WTC11 (cell line): ENCODE results near the gene EXD3. TPM values are rescaled to one million over a fixed set of nuclear protein-coding genes. Genes with fewer than 3 reads are reported as not detected.

Source experiments
- ATAC-seq: fragments of 200-7000 bp; cut with Tn5 transposase; 2 replicates; pipeline ENCODE4 v1.10.0; 2021; ENCODE audit warnings: mild to moderate bottlenecking, moderate library complexity
- CTCF ChIA-PET: fragments of 300-600 bp; sonication (Branson Sonifier 250); formaldehyde crosslinking; loops from one replicate; lab custom pipeline; 2021; ENCODE audit warnings: antibody characterized with exemption; lab: Charles Lee
- POLR2A ChIA-PET: fragments of 350-600 bp; sonication (Branson Sonifier 250); formaldehyde crosslinking; loops from one replicate; lab custom pipeline; 2021; ENCODE audit warnings: antibody characterized with exemption; lab: Charles Lee
- DNase-seq: peaks from one replicate; pipeline ENCODE4 v3.0.0; 2021; ENCODE audit warnings: low spot score
- H3K27ac Mint-ChIP-seq: 2 replicates; pipeline ENCODE4 v1.8.0; 2021; ENCODE audit warnings: mixed read lengths
- H3K27me3 Mint-ChIP-seq: 2 replicates; pipeline ENCODE4 v1.8.0; 2021; ENCODE audit warnings: low read depth, mild to moderate bottlenecking, moderate library complexity, mixed read lengths
- H3K36me3 Mint-ChIP-seq: 2 replicates; pipeline ENCODE4 v1.8.0; 2021; ENCODE audit warnings: mixed read lengths
- H3K4me1 Mint-ChIP-seq: 2 replicates; pipeline ENCODE4 v1.8.0; 2022; ENCODE audit warnings: mixed read lengths
- H3K4me3 Mint-ChIP-seq: 2 replicates; pipeline ENCODE4 v1.8.0; 2021; ENCODE audit warnings: mild to moderate bottlenecking, moderate library complexity, mixed read lengths
- H3K9me3 Mint-ChIP-seq: 2 replicates; pipeline ENCODE4 v1.8.0; 2021; ENCODE audit warnings: mixed read lengths
- CBFB ChIP-seq: sonication (generic); formaldehyde crosslinking; IDR thresholded peaks from 2 replicates; pipeline ENCODE4 v1.8.1; 2022; ENCODE audit warnings: mild to moderate bottlenecking, low read depth, missing genetic modification reagents
- ETV6 ChIP-seq: sonication (generic); formaldehyde crosslinking; IDR thresholded peaks from 2 replicates; pipeline ENCODE4 v1.8.1; 2022; ENCODE audit warnings: mild to moderate bottlenecking, missing genetic modification reagents
- FOXJ3 ChIP-seq: sonication (generic); formaldehyde crosslinking; IDR thresholded peaks from 2 replicates; pipeline ENCODE4 v1.9.0; 2021; ENCODE audit warnings: missing genetic modification reagents, mild to moderate bottlenecking, borderline replicate concordance
- MYBL2 ChIP-seq: sonication (generic); formaldehyde crosslinking; IDR thresholded peaks from 2 replicates; pipeline ENCODE4 v1.8.1; 2023; ENCODE audit warnings: mild to moderate bottlenecking, moderate library complexity, missing genetic modification reagents
- USF1 ChIP-seq: sonication (generic); formaldehyde crosslinking; IDR thresholded peaks from 2 replicates; pipeline ENCODE4 v1.8.0; 2022; ENCODE audit warnings: mild to moderate bottlenecking, missing genetic modification reagents
- ZNF423 ChIP-seq: fragments of 250-450 bp; sonication (Bioruptor Pico); IDR thresholded peaks from 2 replicates; pipeline ENCODE4 v2.1.2; 2022; ENCODE audit warnings: mild to moderate bottlenecking, moderate library complexity
- total RNA-seq: library from RNA; stranded (reverse); gene quantifications from 3 replicates; pipeline ENCODE4 v1.2.3, GENCODE V29; 2021
- TF ChIP-seq, protein P1 (sequence below): sonication (generic); formaldehyde crosslinking; IDR thresholded peaks from 2 replicates; pipeline ENCODE4 v1.8.1; 2022; ENCODE audit warnings: mild to moderate bottlenecking, moderate library complexity, missing genetic modification reagents
- TF ChIP-seq, protein P2 (sequence below): sonication (generic); formaldehyde crosslinking; IDR thresholded peaks from 2 replicates; pipeline ENCODE4 v1.8.0; 2022; ENCODE audit warnings: mild to moderate bottlenecking, missing genetic modification reagents
- TF ChIP-seq, protein P3 (sequence below): sonication (generic); formaldehyde crosslinking; IDR thresholded peaks from 2 replicates; pipeline ENCODE4 v1.8.1; 2023; ENCODE audit warnings: mild to moderate bottlenecking, missing genetic modification reagents
- TF ChIP-seq, protein P4 (sequence below): sonication (generic); formaldehyde crosslinking; IDR thresholded peaks from 2 replicates; pipeline ENCODE4 v1.8.1; 2022; ENCODE audit warnings: low read depth, mild to moderate bottlenecking, moderate library complexity, missing genetic modification reagents, borderline replicate concordance
- TF ChIP-seq, protein P5 (sequence below): fragments of 250-450 bp; sonication (Bioruptor Pico); IDR thresholded peaks from 2 replicates; pipeline ENCODE4 v1.8.0; 2021; ENCODE audit warnings: mild to moderate bottlenecking

EXD3 gene
- total RNA-seq, 1 experiment from 2014 or later = 21.2 TPM

DNA sequence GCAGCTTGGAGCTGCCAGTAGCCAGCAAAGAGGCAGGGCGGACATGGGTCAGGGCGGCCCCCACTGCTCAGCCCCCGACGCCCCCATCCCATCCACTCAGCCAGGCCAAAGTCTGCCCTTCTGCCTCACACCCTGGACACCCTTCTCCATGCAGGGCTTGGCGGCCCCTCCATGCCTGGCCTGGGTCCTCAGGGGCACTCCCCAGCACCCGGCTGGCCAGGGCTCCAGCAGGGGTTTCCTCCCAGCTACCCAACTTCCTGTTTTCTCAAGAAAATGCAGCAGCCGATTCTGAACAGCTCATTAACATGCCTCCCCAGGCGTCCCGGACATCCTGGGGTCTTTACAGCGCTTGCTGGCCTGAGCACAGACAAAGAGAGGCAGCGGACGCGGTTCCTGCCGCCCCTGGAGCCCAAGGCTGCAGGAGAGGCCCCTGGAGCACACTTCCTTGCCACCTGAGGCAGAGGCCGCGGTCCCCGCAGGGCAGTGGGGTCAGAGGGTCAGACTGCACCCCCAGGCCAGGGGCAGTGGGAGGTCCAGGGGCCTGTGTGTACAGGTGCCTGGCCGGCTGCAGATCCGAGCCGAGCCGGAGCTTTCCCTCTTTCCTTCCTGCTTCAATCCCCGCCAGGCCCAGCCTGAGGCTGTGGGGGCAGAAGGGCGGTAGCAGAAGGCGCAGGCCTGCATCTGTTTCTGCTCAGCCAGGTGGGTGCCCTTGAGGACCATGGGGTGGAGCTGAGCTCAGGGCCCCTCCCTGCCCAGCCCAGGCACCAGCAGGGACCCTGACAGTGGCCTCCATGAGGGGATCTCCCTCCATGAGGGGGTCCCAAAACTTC lies 102.2 kb downstream of the EXD3 start:
- H3K36me3 Mint-ChIP-seq = no peaks in the 10 kb centered on the region
- H3K27ac Mint-ChIP-seq = no peak overlapping the region
- ChIA-PET CTCF (interaction anchor here (1.3 to 6.6 kb wide), 5 partner anchors 17 to 102 kb away, joined by 5 to 172 read pairs (median 7); partner anchors contain the start of genes EXD3, NOXA1 and NRARP), POLR2A (interaction anchor here (1.0 to 1.7 kb wide), 2 partner anchors 13 to 134 kb away, joined by 3 to 6 read pairs; no protein-coding TSS in a partner anchor)
- no peak for TF ChIP-seq USF1 (CRISPR knock-in tag)
- 0 out of 2 replicates have a peak, but pooled peaks have one; percentile 33 for TF ChIP-seq ETV6 (CRISPR knock-in tag)
- 0 out of 2 replicates have a peak, but pooled peaks have one; percentile 37 for TF ChIP-seq MYBL2
- TF ChIP-seq, protein P1, sequence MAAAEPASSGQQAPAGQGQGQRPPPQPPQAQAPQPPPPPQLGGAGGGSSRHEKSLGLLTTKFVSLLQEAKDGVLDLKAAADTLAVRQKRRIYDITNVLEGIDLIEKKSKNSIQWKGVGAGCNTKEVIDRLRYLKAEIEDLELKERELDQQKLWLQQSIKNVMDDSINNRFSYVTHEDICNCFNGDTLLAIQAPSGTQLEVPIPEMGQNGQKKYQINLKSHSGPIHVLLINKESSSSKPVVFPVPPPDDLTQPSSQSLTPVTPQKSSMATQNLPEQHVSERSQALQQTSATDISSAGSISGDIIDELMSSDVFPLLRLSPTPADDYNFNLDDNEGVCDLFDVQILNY (CRISPR knock-in tag) = no peak; the same call in 1 of the 2 replicates
- TF ChIP-seq, protein P2, sequence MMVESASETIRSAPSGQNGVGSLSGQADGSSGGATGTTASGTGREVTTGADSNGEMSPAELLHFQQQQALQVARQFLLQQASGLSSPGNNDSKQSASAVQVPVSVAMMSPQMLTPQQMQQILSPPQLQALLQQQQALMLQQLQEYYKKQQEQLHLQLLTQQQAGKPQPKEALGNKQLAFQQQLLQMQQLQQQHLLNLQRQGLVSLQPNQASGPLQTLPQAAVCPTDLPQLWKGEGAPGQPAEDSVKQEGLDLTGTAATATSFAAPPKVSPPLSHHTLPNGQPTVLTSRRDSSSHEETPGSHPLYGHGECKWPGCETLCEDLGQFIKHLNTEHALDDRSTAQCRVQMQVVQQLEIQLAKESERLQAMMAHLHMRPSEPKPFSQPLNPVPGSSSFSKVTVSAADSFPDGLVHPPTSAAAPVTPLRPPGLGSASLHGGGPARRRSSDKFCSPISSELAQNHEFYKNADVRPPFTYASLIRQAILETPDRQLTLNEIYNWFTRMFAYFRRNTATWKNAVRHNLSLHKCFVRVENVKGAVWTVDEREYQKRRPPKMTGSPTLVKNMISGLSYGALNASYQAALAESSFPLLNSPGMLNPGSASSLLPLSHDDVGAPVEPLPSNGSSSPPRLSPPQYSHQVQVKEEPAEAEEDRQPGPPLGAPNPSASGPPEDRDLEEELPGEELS = peak; percentile 37; the same call in 1 of the 2 replicates
- peak; percentile 99 for TF ChIP-seq ZNF423
- no peak for TF ChIP-seq CBFB
- TF ChIP-seq FOXJ3 (CRISPR knock-in tag) = no peak
- ATAC-seq (peak; percentile 9), DNase-seq (peak; percentile 40)
- no peaks in the 10 kb centered on the region for H3K9me3 Mint-ChIP-seq
- no peaks in the 10 kb centered on the region for H3K27me3 Mint-ChIP-seq
- H3K4me3 Mint-ChIP-seq = no peak overlapping the region
- H3K4me1 Mint-ChIP-seq = 0 out of 2 replicates have a peak, but pooled peaks cover 5% of the 10 kb centered on the region

DNA sequence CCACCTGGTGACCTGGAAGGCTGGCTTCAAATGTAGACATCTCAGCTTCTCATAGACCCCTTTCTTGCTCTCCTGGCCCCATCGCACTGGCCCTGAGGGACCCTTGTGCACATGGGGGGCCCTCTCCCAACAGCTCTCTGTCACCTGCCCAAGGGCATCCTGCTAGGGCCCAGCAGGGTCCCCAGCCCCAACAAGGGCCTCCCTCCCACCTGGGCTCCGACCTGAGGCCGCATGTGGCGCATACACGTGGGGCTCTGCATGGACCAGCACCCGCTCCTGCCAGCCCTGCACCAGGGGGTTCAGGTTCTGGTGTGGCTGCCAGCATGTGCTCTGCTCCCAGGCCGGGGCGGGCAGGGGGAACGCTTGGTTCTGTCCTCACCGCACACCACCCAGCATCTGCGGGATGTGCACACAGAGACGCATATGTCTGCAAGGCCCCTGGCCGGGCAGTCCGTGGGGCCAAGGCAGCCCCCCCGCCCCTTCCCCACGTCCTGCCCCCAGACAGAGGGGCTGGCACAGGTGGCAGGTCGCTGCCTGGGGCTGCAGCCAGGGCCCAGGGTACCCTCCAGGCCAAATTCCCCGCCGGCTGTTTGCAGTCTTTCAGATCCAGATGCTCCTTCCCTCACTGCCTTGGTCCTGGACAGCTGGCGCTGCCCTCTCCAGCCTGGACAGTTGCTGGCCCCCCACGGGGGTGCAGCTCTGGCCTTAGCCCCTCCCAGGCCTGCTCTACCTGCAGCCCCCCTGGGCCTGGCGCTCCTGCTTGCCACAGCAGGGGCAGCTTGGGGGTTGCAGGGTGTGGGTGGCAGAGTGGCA lies 103.0 kb downstream of the EXD3 start:
- TF ChIP-seq, protein P3, sequence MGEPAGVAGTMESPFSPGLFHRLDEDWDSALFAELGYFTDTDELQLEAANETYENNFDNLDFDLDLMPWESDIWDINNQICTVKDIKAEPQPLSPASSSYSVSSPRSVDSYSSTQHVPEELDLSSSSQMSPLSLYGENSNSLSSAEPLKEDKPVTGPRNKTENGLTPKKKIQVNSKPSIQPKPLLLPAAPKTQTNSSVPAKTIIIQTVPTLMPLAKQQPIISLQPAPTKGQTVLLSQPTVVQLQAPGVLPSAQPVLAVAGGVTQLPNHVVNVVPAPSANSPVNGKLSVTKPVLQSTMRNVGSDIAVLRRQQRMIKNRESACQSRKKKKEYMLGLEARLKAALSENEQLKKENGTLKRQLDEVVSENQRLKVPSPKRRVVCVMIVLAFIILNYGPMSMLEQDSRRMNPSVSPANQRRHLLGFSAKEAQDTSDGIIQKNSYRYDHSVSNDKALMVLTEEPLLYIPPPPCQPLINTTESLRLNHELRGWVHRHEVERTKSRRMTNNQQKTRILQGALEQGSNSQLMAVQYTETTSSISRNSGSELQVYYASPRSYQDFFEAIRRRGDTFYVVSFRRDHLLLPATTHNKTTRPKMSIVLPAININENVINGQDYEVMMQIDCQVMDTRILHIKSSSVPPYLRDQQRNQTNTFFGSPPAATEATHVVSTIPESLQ (CRISPR knock-in tag) = no peak
- TF ChIP-seq, protein P4, sequence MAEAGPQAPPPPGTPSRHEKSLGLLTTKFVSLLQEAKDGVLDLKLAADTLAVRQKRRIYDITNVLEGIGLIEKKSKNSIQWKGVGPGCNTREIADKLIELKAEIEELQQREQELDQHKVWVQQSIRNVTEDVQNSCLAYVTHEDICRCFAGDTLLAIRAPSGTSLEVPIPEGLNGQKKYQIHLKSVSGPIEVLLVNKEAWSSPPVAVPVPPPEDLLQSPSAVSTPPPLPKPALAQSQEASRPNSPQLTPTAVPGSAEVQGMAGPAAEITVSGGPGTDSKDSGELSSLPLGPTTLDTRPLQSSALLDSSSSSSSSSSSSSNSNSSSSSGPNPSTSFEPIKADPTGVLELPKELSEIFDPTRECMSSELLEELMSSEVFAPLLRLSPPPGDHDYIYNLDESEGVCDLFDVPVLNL = no peak
- TF ChIP-seq, protein P5, sequence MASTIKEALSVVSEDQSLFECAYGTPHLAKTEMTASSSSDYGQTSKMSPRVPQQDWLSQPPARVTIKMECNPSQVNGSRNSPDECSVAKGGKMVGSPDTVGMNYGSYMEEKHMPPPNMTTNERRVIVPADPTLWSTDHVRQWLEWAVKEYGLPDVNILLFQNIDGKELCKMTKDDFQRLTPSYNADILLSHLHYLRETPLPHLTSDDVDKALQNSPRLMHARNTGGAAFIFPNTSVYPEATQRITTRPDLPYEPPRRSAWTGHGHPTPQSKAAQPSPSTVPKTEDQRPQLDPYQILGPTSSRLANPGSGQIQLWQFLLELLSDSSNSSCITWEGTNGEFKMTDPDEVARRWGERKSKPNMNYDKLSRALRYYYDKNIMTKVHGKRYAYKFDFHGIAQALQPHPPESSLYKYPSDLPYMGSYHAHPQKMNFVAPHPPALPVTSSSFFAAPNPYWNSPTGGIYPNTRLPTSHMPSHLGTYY (CRISPR knock-in tag) = no peak
- Mint-ChIP-seq H3K36me3 (no peaks in the 10 kb centered on the region), H3K9me3 (no peaks in the 10 kb centered on the region), H3K4me3 (no peak overlapping the region), H3K27ac (no peak overlapping the region), H3K27me3 (no peaks in the 10 kb centered on the region), H3K4me1 (0 out of 2 replicates have a peak, but pooled peaks cover 5% of the 10 kb centered on the region)
- ATAC-seq (no peak), DNase-seq (no peak)
- POLR2A ChIA-PET = interaction anchor here (1.0 to 1.7 kb wide), 2 partner anchors 12 to 135 kb away, joined by 3 to 6 read pairs; no protein-coding TSS in a partner anchor
- CTCF ChIA-PET = interaction anchor here (1.3 to 6.6 kb wide), 11 partner anchors 16 to 103 kb away, joined by 4 to 172 read pairs (median 7); partner anchors contain the start of genes EXD3, NOXA1 and NRARP
